ENCODE measurements around the gene LAG3. TPM values are rescaled to one million over a fixed set of nuclear protein-coding genes. Genes with fewer than 3 reads are reported as not detected.
A peak's percentile ranks its signal among the peaks of the same experiment; 100 is the strongest.

Gene LAG3
- total RNA-seq, 4 donors from 2014 or later: 0.68 to 1.4 TPM; not detected in 2

DNA sequence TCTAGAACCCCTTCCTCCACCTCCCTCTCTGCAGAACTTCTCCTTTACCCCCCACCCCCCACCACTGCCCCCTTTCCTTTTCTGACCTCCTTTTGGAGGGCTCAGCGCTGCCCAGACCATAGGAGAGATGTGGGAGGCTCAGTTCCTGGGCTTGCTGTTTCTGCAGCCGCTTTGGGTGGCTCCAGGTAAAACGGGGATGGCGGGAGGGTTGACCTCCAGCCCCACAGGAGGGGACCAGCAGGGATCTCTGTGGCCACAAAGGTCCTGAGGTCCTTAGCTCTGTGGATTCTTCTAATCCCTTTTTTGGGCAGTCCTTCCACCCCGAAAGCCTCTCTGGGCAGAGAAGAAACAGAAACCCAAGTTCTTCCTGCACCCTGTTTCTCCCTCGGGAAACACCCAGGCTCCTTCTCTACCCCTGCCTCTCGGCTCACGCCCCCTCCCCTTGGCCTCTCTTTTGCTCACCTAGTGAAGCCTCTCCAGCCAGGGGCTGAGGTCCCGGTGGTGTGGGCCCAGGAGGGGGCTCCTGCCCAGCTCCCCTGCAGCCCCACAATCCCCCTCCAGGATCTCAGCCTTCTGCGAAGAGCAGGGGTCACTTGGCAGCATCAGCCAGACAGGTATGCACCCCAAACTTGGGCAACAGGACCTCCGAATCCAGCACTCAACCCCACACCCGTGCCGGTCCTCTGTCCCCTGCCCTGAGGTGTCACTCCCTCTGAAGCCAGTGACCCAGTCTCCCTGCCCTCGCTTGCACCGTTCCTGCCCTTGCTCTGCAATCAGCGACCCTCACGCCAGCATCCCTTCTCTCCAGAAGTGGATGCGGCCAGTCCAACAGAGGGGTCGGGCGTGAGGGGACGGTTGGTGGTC, 638 bp downstream of the LAG3 start:
- TF ChIP-seq POLR2AphosphoS5 (IDR thresholded peaks at IDR 0.05) (no peak), POLR2A (IDR thresholded peaks at IDR 0.05) (no peak), EP300 (IDR thresholded peaks at IDR 0.05; ENCODE audit: low read depth) (no peak)
- TF ChIP-seq, protein P1, sequence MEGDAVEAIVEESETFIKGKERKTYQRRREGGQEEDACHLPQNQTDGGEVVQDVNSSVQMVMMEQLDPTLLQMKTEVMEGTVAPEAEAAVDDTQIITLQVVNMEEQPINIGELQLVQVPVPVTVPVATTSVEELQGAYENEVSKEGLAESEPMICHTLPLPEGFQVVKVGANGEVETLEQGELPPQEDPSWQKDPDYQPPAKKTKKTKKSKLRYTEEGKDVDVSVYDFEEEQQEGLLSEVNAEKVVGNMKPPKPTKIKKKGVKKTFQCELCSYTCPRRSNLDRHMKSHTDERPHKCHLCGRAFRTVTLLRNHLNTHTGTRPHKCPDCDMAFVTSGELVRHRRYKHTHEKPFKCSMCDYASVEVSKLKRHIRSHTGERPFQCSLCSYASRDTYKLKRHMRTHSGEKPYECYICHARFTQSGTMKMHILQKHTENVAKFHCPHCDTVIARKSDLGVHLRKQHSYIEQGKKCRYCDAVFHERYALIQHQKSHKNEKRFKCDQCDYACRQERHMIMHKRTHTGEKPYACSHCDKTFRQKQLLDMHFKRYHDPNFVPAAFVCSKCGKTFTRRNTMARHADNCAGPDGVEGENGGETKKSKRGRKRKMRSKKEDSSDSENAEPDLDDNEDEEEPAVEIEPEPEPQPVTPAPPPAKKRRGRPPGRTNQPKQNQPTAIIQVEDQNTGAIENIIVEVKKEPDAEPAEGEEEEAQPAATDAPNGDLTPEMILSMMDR (IDR thresholded peaks at IDR 0.05): no peak
- H3K4me3 ChIP-seq: peak overlapping the region in 3 of 4 donors; percentile 18 to 35 (median 26)
- WGBS, 2 donors (ENCODE audit: low coverage in 1 of 2): 72% methylated on average over 21 of the region's 21 CpGs; no CpG with 5 or more reads in 1 of the 2 donors
- H3K9me3 ChIP-seq: no peaks in the 10 kb centered on the region
- H3K36me3 ChIP-seq: no peaks in the 10 kb centered on the region
- in situ Hi-C loops (cut with MboI; ENCODE audit: low pct_ligation_motif_present in 1 of 4, low pct_unique_long_range_greater_than_20kb in 1 of 4, low sequenced_read_pairs in 3 of 4) (no loop called here), intact Hi-C loops (cut with DNase I; ENCODE audit: low total_unique reads) (loop anchor here (10.0 kb wide), 1 partner anchor 158 kb away; no protein-coding TSS in a partner anchor)
- peak overlapping the region; percentile 32 to 93 (median 58) for H3K27ac ChIP-seq
- H3K4me1 ChIP-seq: peaks cover 5 to 79% (median 47%) of the 10 kb centered on the region in 4 donors
- DNase-seq: no peak
- no peaks in the 10 kb centered on the region for H3K27me3 ChIP-seq

DNA sequence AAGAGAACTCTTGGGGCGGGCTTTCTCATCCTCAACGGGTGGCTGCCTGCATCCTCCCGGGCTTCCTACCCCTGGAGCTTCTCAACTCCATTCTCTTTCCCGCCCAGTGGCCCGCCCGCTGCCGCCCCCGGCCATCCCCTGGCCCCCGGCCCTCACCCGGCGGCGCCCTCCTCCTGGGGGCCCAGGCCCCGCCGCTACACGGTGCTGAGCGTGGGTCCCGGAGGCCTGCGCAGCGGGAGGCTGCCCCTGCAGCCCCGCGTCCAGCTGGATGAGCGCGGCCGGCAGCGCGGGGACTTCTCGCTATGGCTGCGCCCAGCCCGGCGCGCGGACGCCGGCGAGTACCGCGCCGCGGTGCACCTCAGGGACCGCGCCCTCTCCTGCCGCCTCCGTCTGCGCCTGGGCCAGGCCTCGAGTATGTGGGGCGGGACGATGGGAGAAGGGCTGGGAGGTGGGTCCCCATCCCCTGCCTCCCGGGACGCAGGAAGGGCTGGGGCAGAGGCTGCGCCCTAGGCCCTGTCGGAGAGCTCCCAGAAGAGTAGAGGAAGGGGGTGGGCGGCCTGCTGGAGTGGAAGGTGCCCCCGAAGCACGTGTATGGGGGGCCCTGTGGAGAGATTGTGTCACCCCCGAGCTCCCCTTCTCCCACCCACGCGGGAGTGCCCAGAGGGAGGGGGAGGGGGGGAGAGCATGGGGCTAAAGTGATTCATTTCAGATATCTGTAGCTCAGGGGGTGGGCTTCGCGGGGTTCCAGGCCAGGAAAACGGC, 1.5 kb downstream of the LAG3 start:
- TF ChIP-seq, protein P1 (IDR thresholded peaks at IDR 0.05): no peak
- TF ChIP-seq EP300 (IDR thresholded peaks at IDR 0.05; ENCODE audit: low read depth) (no peak), POLR2AphosphoS5 (IDR thresholded peaks at IDR 0.05) (no peak), POLR2A (IDR thresholded peaks at IDR 0.05) (no peak)
- H3K4me3 ChIP-seq: peak overlapping the region in 3 of 4 donors; percentile 18 to 35 (median 26)
- peak overlapping the region; percentile 32 to 64 (median 38) for H3K27ac ChIP-seq

DNA sequence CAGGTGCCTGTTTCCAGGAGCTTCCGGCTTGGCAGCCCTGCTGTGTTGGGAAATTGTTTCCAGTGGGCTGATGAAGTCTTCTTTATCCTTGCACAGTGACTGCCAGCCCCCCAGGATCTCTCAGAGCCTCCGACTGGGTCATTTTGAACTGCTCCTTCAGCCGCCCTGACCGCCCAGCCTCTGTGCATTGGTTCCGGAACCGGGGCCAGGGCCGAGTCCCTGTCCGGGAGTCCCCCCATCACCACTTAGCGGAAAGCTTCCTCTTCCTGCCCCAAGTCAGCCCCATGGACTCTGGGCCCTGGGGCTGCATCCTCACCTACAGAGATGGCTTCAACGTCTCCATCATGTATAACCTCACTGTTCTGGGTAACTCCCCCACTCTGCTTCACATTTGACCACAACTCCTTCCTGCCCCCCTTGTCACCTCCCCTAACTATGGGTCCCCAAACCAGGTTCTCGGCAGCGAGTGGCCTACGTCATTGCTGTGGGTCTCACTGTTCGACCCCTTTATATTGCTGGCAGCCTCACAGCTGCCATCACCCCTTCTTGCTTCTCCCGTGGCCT, 2.3 kb downstream of the LAG3 start:
- peak; percentile 21 for TF ChIP-seq POLR2A (IDR thresholded peaks at IDR 0.05)
- TF ChIP-seq POLR2AphosphoS5 (IDR thresholded peaks at IDR 0.05): no peak
- TF ChIP-seq EP300 (IDR thresholded peaks at IDR 0.05; ENCODE audit: low read depth): no peak
- TF ChIP-seq, protein P1 (IDR thresholded peaks at IDR 0.05): no peak
- H3K36me3 ChIP-seq: no peaks in the 10 kb centered on the region
- H3K4me3 ChIP-seq: peak overlapping the region in 1 of 4 donors; percentile 35
- intact Hi-C loops (cut with DNase I; ENCODE audit: low total_unique reads) (loop anchor here (10.0 kb wide), 1 partner anchor 160 kb away; no protein-coding TSS in a partner anchor), in situ Hi-C loops (cut with MboI; ENCODE audit: low pct_ligation_motif_present in 1 of 4, low pct_unique_long_range_greater_than_20kb in 1 of 4, low sequenced_read_pairs in 3 of 4) (no loop called here)
- H3K9me3 ChIP-seq: no peaks in the 10 kb centered on the region
- DNase-seq: no peak
- H3K4me1 ChIP-seq: peaks cover 6 to 77% (median 38%) of the 10 kb centered on the region in 4 donors
- WGBS, 2 donors (ENCODE audit: low coverage in 1 of 2): 70 to 84% methylated on average over 5 to 15 of the region's 15 CpGs
- peak overlapping the region in 3 of 4 donors; percentile 35 to 64 (median 41) for H3K27ac ChIP-seq
- no peaks in the 10 kb centered on the region for H3K27me3 ChIP-seq

More for the DNA sequence above, 1.5 kb downstream of the LAG3 start:
- WGBS, 2 donors (ENCODE audit: low coverage in 1 of 2): 22 to 33% methylated on average over 9 to 46 of the region's 60 CpGs
- H3K36me3 ChIP-seq: no peaks in the 10 kb centered on the region
- H3K27me3 ChIP-seq: no peaks in the 10 kb centered on the region
- intact Hi-C loops (cut with DNase I; ENCODE audit: low total_unique reads): loop anchor here (10.0 kb wide), 1 partner anchor 159 kb away; no protein-coding TSS in a partner anchor
- H3K4me1 ChIP-seq: peaks cover 2 to 79% (median 46%) of the 10 kb centered on the region in 4 donors
- no peak for DNase-seq
- in situ Hi-C loops (cut with MboI; ENCODE audit: low pct_ligation_motif_present in 1 of 4, low pct_unique_long_range_greater_than_20kb in 1 of 4, low sequenced_read_pairs in 3 of 4): no loop called here
- no peaks in the 10 kb centered on the region for H3K9me3 ChIP-seq
